Measurements from ENCODE around the gene REG4. TPM values are rescaled to one million over a fixed set of nuclear protein-coding genes. Genes with fewer than 3 reads are reported as not detected.
"Not testable (repeated sequence)": the region's sequence is repeated elsewhere in the genome, so short reads cannot be mapped to it uniquely, and the experiment has no call there.

Gene REG4
- total and polyA plus RNA-seq, 2 donors: 0.76 to 1.2 TPM

- H3K4me3 ChIP-seq (ENCODE audit: low read length in 2 of 2): no peak overlapping the region
- DNase-seq (ENCODE audit: low read depth in 6 of 9, low spot score in 9 of 9): no peak
- H3K27me3 ChIP-seq (ENCODE audit: control insufficient read depth in 2 of 2, insufficient read depth in 1 of 2, low read length in 1 of 2): no peaks in the 10 kb centered on the region
- no peaks in the 10 kb centered on the region for H3K36me3 ChIP-seq (ENCODE audit: control insufficient read depth in 2 of 2, insufficient read depth in 2 of 2, low read length in 1 of 2)
- no peak overlapping the region for H3K27ac ChIP-seq (ENCODE audit: low read depth in 1 of 2, low read length in 1 of 2)
- H3K4me1 ChIP-seq (ENCODE audit: control insufficient read depth in 2 of 2, insufficient read depth in 2 of 2, low read length in 2 of 2): no peaks in the 10 kb centered on the region
- WGBS: 94% methylated on average over 4 of the region's 4 CpGs
- H3K9me3 ChIP-seq (ENCODE audit: control insufficient read depth in 2 of 2, insufficient read depth in 1 of 2, low read length in 1 of 2): no peaks in the 10 kb centered on the region
These were observed 23.7 kb upstream of the REG4 start for GRCh38 chr1:119834990-119835389.

DNA sequence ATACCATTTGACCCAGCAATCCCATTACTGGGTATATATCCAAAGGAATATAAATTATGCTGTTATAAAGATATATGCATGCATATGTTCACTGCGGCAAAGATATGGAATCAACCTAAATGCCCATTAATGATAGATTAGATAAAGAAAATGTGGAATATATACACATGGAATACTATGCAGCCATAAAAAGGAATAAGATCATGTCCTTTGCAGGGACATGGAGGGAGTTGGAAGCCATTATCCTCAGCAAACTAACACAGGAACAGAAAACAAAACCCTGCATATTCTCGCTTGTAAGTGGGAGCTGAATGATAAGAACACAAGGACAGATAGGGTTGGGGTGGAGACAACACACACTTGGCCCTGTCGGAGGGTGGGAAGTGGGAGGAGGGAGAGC is 19.8 kb upstream of the REG4 start:
- Histone ChIP-seq H3K36me3 (ENCODE audit: control insufficient read depth in 2 of 2, insufficient read depth in 2 of 2, low read length in 1 of 2) (no peaks in the 10 kb centered on the region), H3K27ac (ENCODE audit: low read depth in 1 of 2, low read length in 1 of 2) (no peak overlapping the region), H3K4me1 (ENCODE audit: control insufficient read depth in 2 of 2, insufficient read depth in 2 of 2, low read length in 2 of 2) (no peaks in the 10 kb centered on the region), H3K27me3 (ENCODE audit: control insufficient read depth in 2 of 2, insufficient read depth in 1 of 2, low read length in 1 of 2) (no peaks in the 10 kb centered on the region), H3K9me3 (ENCODE audit: control insufficient read depth in 2 of 2, insufficient read depth in 1 of 2, low read length in 1 of 2) (no peaks in the 10 kb centered on the region), H3K4me3 (ENCODE audit: low read length in 2 of 2) (no peak overlapping the region)
- DNase-seq (ENCODE audit: low read depth in 6 of 9, low spot score in 9 of 9): no peak
- 95% methylated on average over 3 of the region's 3 CpGs for WGBS

GRCh38 chr1:119829625-119830024 is 18.4 kb upstream of the REG4 start:
- no peak for DNase-seq (ENCODE audit: low read depth in 6 of 9, low spot score in 9 of 9)
- Histone ChIP-seq H3K4me1 (ENCODE audit: control insufficient read depth in 2 of 2, insufficient read depth in 2 of 2, low read length in 2 of 2) (no peaks in the 10 kb centered on the region), H3K27ac (ENCODE audit: low read depth in 1 of 2, low read length in 1 of 2) (no peak overlapping the region), H3K4me3 (ENCODE audit: low read length in 2 of 2) (no peak overlapping the region), H3K36me3 (ENCODE audit: control insufficient read depth in 2 of 2, insufficient read depth in 2 of 2, low read length in 1 of 2) (no peaks in the 10 kb centered on the region), H3K9me3 (ENCODE audit: control insufficient read depth in 2 of 2, insufficient read depth in 1 of 2, low read length in 1 of 2) (no peaks in the 10 kb centered on the region), H3K27me3 (ENCODE audit: control insufficient read depth in 2 of 2, insufficient read depth in 1 of 2, low read length in 1 of 2) (no peaks in the 10 kb centered on the region)
- 93% methylated on average over 4 of the region's 4 CpGs for WGBS

GRCh38 chr1:119829006-119829405 is 17.7 kb upstream of the REG4 start:
- not testable (repeated sequence) for DNase-seq (ENCODE audit: low read depth in 6 of 9, low spot score in 9 of 9); H3K27ac ChIP-seq (ENCODE audit: low read depth in 1 of 2, low read length in 1 of 2); H3K27me3 ChIP-seq (ENCODE audit: control insufficient read depth in 2 of 2, insufficient read depth in 1 of 2, low read length in 1 of 2); H3K4me1 ChIP-seq (ENCODE audit: control insufficient read depth in 2 of 2, insufficient read depth in 2 of 2, low read length in 2 of 2); H3K4me3 ChIP-seq (ENCODE audit: low read length in 2 of 2); H3K36me3 ChIP-seq (ENCODE audit: control insufficient read depth in 2 of 2, insufficient read depth in 2 of 2, low read length in 1 of 2); H3K9me3 ChIP-seq (ENCODE audit: control insufficient read depth in 2 of 2, insufficient read depth in 1 of 2, low read length in 1 of 2)

DNA sequence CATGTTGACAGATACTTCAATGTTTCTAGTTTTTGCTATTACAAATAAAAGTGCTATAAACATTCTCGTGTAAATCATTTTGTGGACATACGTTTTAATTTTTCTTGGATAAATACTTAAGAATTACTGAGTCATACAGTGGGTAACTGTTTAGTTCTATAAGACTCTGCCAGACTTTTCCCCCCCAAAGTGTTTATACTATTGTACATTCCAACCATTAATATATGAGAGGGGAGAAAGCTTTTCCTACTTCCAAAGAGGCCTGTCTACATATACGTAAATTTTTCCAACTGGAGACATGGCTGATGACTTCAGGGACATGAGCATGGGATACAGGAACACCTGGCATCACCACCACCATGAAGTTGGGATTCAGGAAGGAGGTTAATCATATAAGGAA is 17.0 kb upstream of the REG4 start:
- WGBS: 98% methylated on average over 3 of the region's 3 CpGs

DNA sequence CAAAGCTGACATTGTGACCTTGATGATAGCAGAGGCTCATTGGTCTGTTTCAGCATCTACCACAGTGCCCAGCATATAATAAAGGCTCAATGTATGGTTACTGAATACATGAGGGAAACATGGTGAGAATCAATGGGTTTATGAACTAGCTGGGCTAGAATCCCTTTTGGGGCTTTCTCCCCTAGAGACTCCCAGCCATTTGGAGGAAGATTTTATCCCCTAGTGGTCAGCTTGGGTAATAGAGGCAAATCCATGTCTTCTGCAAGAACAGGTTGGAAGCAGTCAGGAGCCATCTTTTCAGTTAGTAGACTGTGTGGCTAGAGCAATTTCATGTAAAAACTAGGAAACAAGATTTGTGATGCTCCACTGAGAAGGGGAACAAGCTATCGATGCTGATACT is 15.8 kb upstream of the REG4 start:
- H3K4me1 ChIP-seq (ENCODE audit: control insufficient read depth in 2 of 2, insufficient read depth in 2 of 2, low read length in 2 of 2): no peaks in the 10 kb centered on the region
- DNase-seq (ENCODE audit: low read depth in 6 of 9, low spot score in 9 of 9): no peak
- no peaks in the 10 kb centered on the region for H3K27me3 ChIP-seq (ENCODE audit: control insufficient read depth in 2 of 2, insufficient read depth in 1 of 2, low read length in 1 of 2)
- no peaks in the 10 kb centered on the region for H3K36me3 ChIP-seq (ENCODE audit: control insufficient read depth in 2 of 2, insufficient read depth in 2 of 2, low read length in 1 of 2)
- no peak overlapping the region for H3K27ac ChIP-seq (ENCODE audit: low read depth in 1 of 2, low read length in 1 of 2)
- WGBS: 87% methylated on average over 1 of the region's 1 CpG
- no peak overlapping the region for H3K4me3 ChIP-seq (ENCODE audit: low read length in 2 of 2)
- H3K9me3 ChIP-seq (ENCODE audit: control insufficient read depth in 2 of 2, insufficient read depth in 1 of 2, low read length in 1 of 2): no peaks in the 10 kb centered on the region

More for the DNA sequence above, 17.0 kb upstream of the REG4 start:
- Histone ChIP-seq H3K36me3 (ENCODE audit: control insufficient read depth in 2 of 2, insufficient read depth in 2 of 2, low read length in 1 of 2) (no peaks in the 10 kb centered on the region), H3K4me3 (ENCODE audit: low read length in 2 of 2) (no peak overlapping the region), H3K9me3 (ENCODE audit: control insufficient read depth in 2 of 2, insufficient read depth in 1 of 2, low read length in 1 of 2) (no peaks in the 10 kb centered on the region), H3K27me3 (ENCODE audit: control insufficient read depth in 2 of 2, insufficient read depth in 1 of 2, low read length in 1 of 2) (no peaks in the 10 kb centered on the region), H3K27ac (ENCODE audit: low read depth in 1 of 2, low read length in 1 of 2) (no peak overlapping the region), H3K4me1 (ENCODE audit: control insufficient read depth in 2 of 2, insufficient read depth in 2 of 2, low read length in 2 of 2) (no peaks in the 10 kb centered on the region)
- no peak for DNase-seq (ENCODE audit: low read depth in 6 of 9, low spot score in 9 of 9)

- 87% methylated on average over 3 of the region's 3 CpGs for WGBS
- H3K36me3 ChIP-seq (ENCODE audit: control insufficient read depth in 2 of 2, insufficient read depth in 2 of 2, low read length in 1 of 2): no peaks in the 10 kb centered on the region
- no peaks in the 10 kb centered on the region for H3K9me3 ChIP-seq (ENCODE audit: control insufficient read depth in 2 of 2, insufficient read depth in 1 of 2, low read length in 1 of 2)
- H3K4me3 ChIP-seq (ENCODE audit: low read length in 2 of 2): no peak overlapping the region
- no peak for DNase-seq (ENCODE audit: low read depth in 6 of 9, low spot score in 9 of 9)
- no peak overlapping the region for H3K27ac ChIP-seq (ENCODE audit: low read depth in 1 of 2, low read length in 1 of 2)
- H3K4me1 ChIP-seq (ENCODE audit: control insufficient read depth in 2 of 2, insufficient read depth in 2 of 2, low read length in 2 of 2): no peaks in the 10 kb centered on the region
- no peaks in the 10 kb centered on the region for H3K27me3 ChIP-seq (ENCODE audit: control insufficient read depth in 2 of 2, insufficient read depth in 1 of 2, low read length in 1 of 2)
These were observed 11.1 kb upstream of the REG4 start for GRCh38 chr1:119822406-119822805.

DNA sequence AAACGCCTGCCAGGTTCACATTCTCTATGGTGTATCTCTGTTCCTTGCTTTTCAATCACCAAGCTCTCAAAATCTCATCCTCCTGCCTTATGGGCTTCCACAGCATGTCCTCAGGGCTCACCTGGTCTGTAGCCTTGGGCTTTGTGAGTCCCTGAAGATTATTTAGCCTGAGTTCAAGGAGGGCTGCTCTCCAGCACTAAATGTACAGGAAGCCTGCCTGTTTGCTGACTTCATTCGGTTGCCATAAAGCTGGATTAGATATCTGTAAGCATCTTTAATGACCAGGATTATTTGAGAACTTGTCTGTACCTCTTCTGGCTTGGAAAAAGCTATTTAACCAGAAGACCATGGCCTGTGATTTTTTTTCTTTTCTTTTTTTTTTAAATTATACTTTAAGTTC is 6.9 kb upstream of the REG4 start:
- 98% methylated on average over 2 of the region's 2 CpGs for WGBS

DNA sequence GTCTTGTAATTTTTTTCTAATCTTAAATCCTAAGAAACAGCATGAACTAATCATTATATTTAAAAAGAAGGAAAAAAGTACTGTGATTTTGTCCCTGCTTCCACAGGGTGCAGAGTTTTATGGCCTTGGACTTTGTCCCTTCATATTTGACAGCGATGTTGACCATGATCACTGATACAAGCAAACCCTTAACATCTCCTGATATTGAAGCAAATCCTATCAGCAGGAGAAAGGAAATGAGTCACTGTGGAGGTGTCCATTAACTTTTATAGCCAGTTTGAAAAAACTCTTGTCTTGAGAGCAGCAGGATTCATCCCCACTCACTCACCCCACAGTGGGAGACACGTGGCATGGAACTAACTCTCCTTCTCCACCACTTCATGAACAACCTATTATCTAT is 5.1 kb upstream of the REG4 start:
- Histone ChIP-seq H3K27me3 (ENCODE audit: control insufficient read depth in 2 of 2, insufficient read depth in 1 of 2, low read length in 1 of 2) (no peaks in the 10 kb centered on the region), H3K36me3 (ENCODE audit: control insufficient read depth in 2 of 2, insufficient read depth in 2 of 2, low read length in 1 of 2) (no peaks in the 10 kb centered on the region), H3K9me3 (ENCODE audit: control insufficient read depth in 2 of 2, insufficient read depth in 1 of 2, low read length in 1 of 2) (no peaks in the 10 kb centered on the region), H3K4me1 (ENCODE audit: control insufficient read depth in 2 of 2, insufficient read depth in 2 of 2, low read length in 2 of 2) (no peaks in the 10 kb centered on the region), H3K4me3 (ENCODE audit: low read length in 2 of 2) (no peak overlapping the region), H3K27ac (ENCODE audit: low read depth in 1 of 2, low read length in 1 of 2) (no peak overlapping the region)
- 93% methylated on average over 2 of the region's 2 CpGs for WGBS
- no peak for DNase-seq (ENCODE audit: low read depth in 6 of 9, low spot score in 9 of 9)

More for the DNA sequence above, 6.9 kb upstream of the REG4 start:
- H3K27me3 ChIP-seq (ENCODE audit: control insufficient read depth in 2 of 2, insufficient read depth in 1 of 2, low read length in 1 of 2): no peaks in the 10 kb centered on the region
- no peaks in the 10 kb centered on the region for H3K4me1 ChIP-seq (ENCODE audit: control insufficient read depth in 2 of 2, insufficient read depth in 2 of 2, low read length in 2 of 2)
- no peak for DNase-seq (ENCODE audit: low read depth in 6 of 9, low spot score in 9 of 9)
- no peak overlapping the region for H3K27ac ChIP-seq (ENCODE audit: low read depth in 1 of 2, low read length in 1 of 2)
- H3K36me3 ChIP-seq (ENCODE audit: control insufficient read depth in 2 of 2, insufficient read depth in 2 of 2, low read length in 1 of 2): no peaks in the 10 kb centered on the region
- H3K4me3 ChIP-seq (ENCODE audit: low read length in 2 of 2): no peak overlapping the region
- H3K9me3 ChIP-seq (ENCODE audit: control insufficient read depth in 2 of 2, insufficient read depth in 1 of 2, low read length in 1 of 2): no peaks in the 10 kb centered on the region

DNA sequence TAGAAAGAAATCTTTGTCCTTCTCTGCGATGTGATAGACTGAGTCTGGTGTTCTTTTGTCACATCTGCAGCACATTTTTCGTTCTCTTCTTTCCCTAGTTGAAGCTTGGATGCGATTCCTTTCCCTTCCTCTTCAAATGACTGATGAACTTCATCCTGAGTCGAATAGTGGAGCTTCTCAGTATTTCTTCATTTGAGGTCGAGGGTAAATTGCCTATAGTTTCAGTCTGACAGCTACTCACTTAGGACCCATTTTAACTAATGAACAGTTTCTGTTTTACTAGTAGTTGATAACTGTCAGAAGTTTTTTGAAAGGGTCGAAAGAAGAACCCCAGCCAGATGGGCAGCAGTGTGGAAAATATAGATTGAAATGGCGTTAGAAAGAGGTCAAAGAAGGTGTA is 4.7 kb upstream of the REG4 start:
- no peak for DNase-seq (ENCODE audit: low read depth in 6 of 9, low spot score in 9 of 9)
- Histone ChIP-seq H3K4me1 (ENCODE audit: control insufficient read depth in 2 of 2, insufficient read depth in 2 of 2, low read length in 2 of 2) (no peaks in the 10 kb centered on the region), H3K27me3 (ENCODE audit: control insufficient read depth in 2 of 2, insufficient read depth in 1 of 2, low read length in 1 of 2) (no peaks in the 10 kb centered on the region), H3K4me3 (ENCODE audit: low read length in 2 of 2) (no peak overlapping the region), H3K9me3 (ENCODE audit: control insufficient read depth in 2 of 2, insufficient read depth in 1 of 2, low read length in 1 of 2) (no peaks in the 10 kb centered on the region), H3K27ac (ENCODE audit: low read depth in 1 of 2, low read length in 1 of 2) (no peak overlapping the region), H3K36me3 (ENCODE audit: control insufficient read depth in 2 of 2, insufficient read depth in 2 of 2, low read length in 1 of 2) (no peaks in the 10 kb centered on the region)
- WGBS: 85% methylated on average over 7 of the region's 7 CpGs

Measured in thymus (tissue), 11 donors.